H1 (cell line): ENCODE measurements around the gene MDM4. TPM values are rescaled to one million over a fixed set of nuclear protein-coding genes. Genes with fewer than 3 reads are reported as not detected.

Source experiments
- CTCF ChIA-PET: fragments of 300-600 bp; sonication (Branson Sonifier 250); formaldehyde crosslinking; loops from one replicate; lab custom pipeline; 2021; ENCODE audit not compliant: partially characterized antibody; lab: Charles Lee
- POLR2A ChIA-PET: fragments of 300-600 bp; sonication (Branson Sonifier 250); formaldehyde crosslinking; loops from one replicate; lab custom pipeline; 2021; ENCODE audit warnings: inconsistent platforms; ENCODE audit not compliant: partially characterized antibody; lab: Charles Lee
- DNase-seq, 2 experiments: peaks; one replicate each; pipeline versions ENCODE4 v3.0.0 to v3.0.0-alpha.2; 2010 to 2022; ENCODE audit warnings: low spot score in 2 of 2, low read depth in 1 of 2, mixed read lengths in 1 of 2
- FAIRE-seq: peaks from 2 replicates; lab custom pipeline; 2011; peaks lifted over from hg19 to GRCh38; lab: Jason Lieb, UNC
- H2AFZ ChIP-seq: 2 replicates; pipeline ENCODE4 v1.8.1; 2012; ENCODE audit warnings: low read length, inconsistent platforms
- H2AK5ac ChIP-seq: 2 replicates; pipeline ENCODE4 v1.6.1; 2013; ENCODE audit warnings: low read depth, low read length
- H2BK120ac ChIP-seq: replicated peaks from 2 replicates; pipeline ENCODE3; 2013; ENCODE audit warnings: low read depth, low read length, inconsistent platforms
- H2BK12ac ChIP-seq: 2 replicates; pipeline ENCODE4 v1.6.1; 2013; ENCODE audit warnings: low read depth, low read length
- H2BK15ac ChIP-seq: 2 replicates; pipeline ENCODE4 v1.6.1; 2013; ENCODE audit warnings: low read length
- H2BK20ac ChIP-seq: 2 replicates; pipeline ENCODE4 v1.6.1; 2013; ENCODE audit warnings: low read length
- H2BK5ac ChIP-seq: 2 replicates; pipeline ENCODE4 v1.6.1; 2013; ENCODE audit warnings: low read depth, low read length
- H3K14ac ChIP-seq: 2 replicates; pipeline ENCODE4 v1.6.1; 2013; ENCODE audit warnings: inconsistent platforms; ENCODE audit not compliant: insufficient read length
- H3K18ac ChIP-seq: 2 replicates; pipeline ENCODE4 v1.6.1; 2013; ENCODE audit warnings: low read length; ENCODE audit errors: extremely low read depth
- H3K23ac ChIP-seq: 2 replicates; pipeline ENCODE4 v1.6.1; 2013; ENCODE audit warnings: inconsistent platforms; ENCODE audit not compliant: insufficient read length
- H3K23me2 ChIP-seq: 2 replicates; pipeline ENCODE4 v1.6.1; 2013; ENCODE audit warnings: low read depth, low read length
- H3K27ac ChIP-seq: 2 replicates; pipeline ENCODE4 v1.6.1; 2011; ENCODE audit warnings: low read depth, low read length, inconsistent platforms
- H3K27me3 ChIP-seq, 4 experiments: replicated peaks in 1 of 4; 1 replicate in 1 of 4; 2 replicates in 3 of 4; pipeline versions ENCODE4 v1.6.1 to v1.8.1; 2011 to 2013; ENCODE audit warnings: low read length in 3 of 4, mild to moderate bottlenecking in 3 of 4, inconsistent platforms in 2 of 4, mixed read lengths in 2 of 4, moderate library complexity in 1 of 4; ENCODE audit not compliant: control insufficient read depth in 3 of 4, insufficient read depth in 3 of 4; ENCODE audit errors: extremely low read depth in 1 of 4
- H3K36me3 ChIP-seq, 4 experiments: 2 replicates each; pipeline versions ENCODE4 v1.6.1 to v1.8.1; 2011 to 2013; ENCODE audit warnings: mild to moderate bottlenecking in 4 of 4, low read length in 3 of 4, moderate library complexity in 2 of 4, control low read depth in 1 of 4, inconsistent platforms in 1 of 4; ENCODE audit not compliant: insufficient read depth in 4 of 4, control insufficient read depth in 2 of 4
- H3K4ac ChIP-seq: replicated peaks from 2 replicates; pipeline ENCODE3; 2013; ENCODE audit warnings: low read length, low read depth, mixed read lengths, inconsistent platforms; ENCODE audit not compliant: insufficient read length
- H3K4me1 ChIP-seq, 4 experiments: replicated peaks in 1 of 4; 1 replicate in 1 of 4; 2 replicates in 3 of 4; pipeline versions ENCODE4 v1.6.1 to v1.8.1; 2011 to 2013; ENCODE audit warnings: low read length in 3 of 4, inconsistent platforms in 2 of 4, mixed read lengths in 1 of 4; ENCODE audit not compliant: insufficient read depth in 4 of 4, control insufficient read depth in 3 of 4
- H3K4me2 ChIP-seq, 2 experiments: 2 replicates each; pipeline versions ENCODE4 v1.6.1 to v1.8.1; 2011 to 2013; ENCODE audit warnings: low read depth in 2 of 2, low read length in 2 of 2, control low read depth in 1 of 2, inconsistent platforms in 1 of 2, mild to moderate bottlenecking in 1 of 2; ENCODE audit not compliant: insufficient read depth in 1 of 2
- H3K4me3 ChIP-seq, 4 experiments: fragments of 200-600, 300-600 bp in 1 of 4; sonication (generic), shearing (Covaris generic), sonication (Bioruptor Twin) in 1 of 4; 2 replicates each; pipeline versions ENCODE4 v1.5.1 to v1.8.1; 2011 to 2016; ENCODE audit warnings: low read length in 4 of 4, low read depth in 3 of 4, control low read depth in 2 of 4, inconsistent platforms in 2 of 4, mild to moderate bottlenecking in 2 of 4, mixed read lengths in 1 of 4, moderate library complexity in 1 of 4; ENCODE audit not compliant: insufficient read depth in 2 of 4; ENCODE audit errors: extremely low read depth in 1 of 4
- H3K56ac ChIP-seq: replicated peaks from 2 replicates; pipeline ENCODE3; 2013; ENCODE audit warnings: low read depth, mild to moderate bottlenecking, mixed read lengths, low read length, inconsistent platforms; ENCODE audit not compliant: insufficient read length
- H3K79me1 ChIP-seq: 2 replicates; pipeline ENCODE4 v1.6.1; 2013; ENCODE audit warnings: low read depth, low read length, control low read depth
- H3K79me2 ChIP-seq, 2 experiments: 2 replicates each; pipeline versions ENCODE4 v1.6.1 to v1.8.1; 2012 to 2013; ENCODE audit warnings: low read length in 2 of 2, mild to moderate bottlenecking in 2 of 2, inconsistent platforms in 1 of 2; ENCODE audit not compliant: insufficient read depth in 2 of 2, control insufficient read depth in 1 of 2
- H3K9ac ChIP-seq, 4 experiments: replicated peaks in 1 of 4; 1 replicate in 1 of 4; 2 replicates in 3 of 4; pipeline versions ENCODE4 v1.6.1 to v1.8.1; 2011 to 2013; ENCODE audit warnings: low read depth in 3 of 4, low read length in 3 of 4, control low read depth in 2 of 4, mild to moderate bottlenecking in 2 of 4, moderate library complexity in 2 of 4, inconsistent platforms in 1 of 4; ENCODE audit errors: extremely low read depth in 1 of 4
- H3K9me3 ChIP-seq, 2 experiments: 2 replicates each; pipeline versions ENCODE4 v1.6.1 to v1.8.1; 2012 to 2013; ENCODE audit warnings: mild to moderate bottlenecking in 2 of 2, moderate library complexity in 2 of 2, control low read depth in 1 of 2, inconsistent platforms in 1 of 2, low read depth in 1 of 2, low read length in 1 of 2, mixed read lengths in 1 of 2; ENCODE audit not compliant: insufficient read depth in 2 of 2
- H4K20me1 ChIP-seq, 2 experiments: replicated peaks in 1 of 2; 2 replicates each; pipeline versions ENCODE3 to v1.8.1; 2011 to 2013; ENCODE audit warnings: inconsistent platforms in 2 of 2, low read length in 2 of 2, mild to moderate bottlenecking in 1 of 2; ENCODE audit not compliant: insufficient read depth in 2 of 2, control insufficient read depth in 1 of 2
- H4K5ac ChIP-seq: 2 replicates; pipeline ENCODE4 v1.6.1; 2013; ENCODE audit warnings: low read length, low read depth, mixed read lengths, inconsistent platforms; ENCODE audit not compliant: insufficient read length
- H4K8ac ChIP-seq: 2 replicates; pipeline ENCODE4 v1.8.0; 2013; ENCODE audit warnings: mild to moderate bottlenecking, moderate library complexity, low read length, inconsistent platforms; ENCODE audit not compliant: insufficient read depth; ENCODE audit errors: extremely low read depth
- H4K91ac ChIP-seq: replicated peaks from 2 replicates; pipeline ENCODE3; 2013; ENCODE audit warnings: low read length, mixed read lengths, inconsistent platforms; ENCODE audit not compliant: insufficient read length
- BCL11A ChIP-seq, 2 experiments: IDR thresholded peaks; one replicate each; pipeline ENCODE4 v1.6.1; 2011; ENCODE audit warnings: low read depth in 2 of 2, low read length in 2 of 2, mild to moderate bottlenecking in 2 of 2
- WGBS, 2 experiments: shearing (Covaris generic) in 1 of 2; methylation state at CpG; one replicate each; pipeline versions ENCODE4 v1.1.6 to v1.1.7; 2013 to 2015; ENCODE audit warnings: low lambda C conversion rate in 2 of 2, mixed read lengths in 2 of 2, inconsistent platforms in 1 of 2, low coverage in 1 of 2, missing lambda C conversion rate in 1 of 2; ENCODE audit not compliant: insufficient replicate concordance in 2 of 2, insufficient coverage in 1 of 2, insufficient read length in 1 of 2; ENCODE audit errors: extremely low coverage in 1 of 2, missing lambda C conversion rate in 1 of 2; 5-methylcytosine and 5-hydroxymethylcytosine counted together
- polyA plus RNA-seq, 7 experiments: library from polyadenylated mRNA; depleted of rRNA in 3 of 7; stranded (reverse) in 5 of 7; unstranded in 2 of 7; fragments of >200 nt in 5 of 7; fragments of 200-250 nt in 2 of 7; gene quantifications; 1 replicate in 5 of 7; 2 replicates in 1 of 7; 4 replicates in 1 of 7; pipeline versions ENCODE4 v1.2.1 to v1.2.3, GENCODE V29; 2011 to 2013; ENCODE audit warnings: missing spikeins in 2 of 7, mixed read lengths in 2 of 7
- total RNA-seq: library from RNA; stranded (reverse); fragmentation: NEBNext Ultra II Directional; extraction: Animal tissue kit (Norgen Biotek cat#: 25700); gene quantifications from 2 replicates; pipeline ENCODE4 v1.2.1, GENCODE V29; 2021

The MDM4 gene
- total and polyA plus RNA-seq, 2 of the 8 experiments (the other 6 are each of a cell fraction or from before 2014, with no cell fraction given), result 10.8 to 84.9 TPM

GRCh38 chr1:204579681-204580080 is 63.5 kb downstream of the MDM4 start:
- 0 out of 2 replicates have a peak overlapping the region, but pooled peaks have one; percentile 46 for H2BK12ac ChIP-seq
- H2BK20ac ChIP-seq, result no peak overlapping the region
- no peak overlapping the region for H4K8ac ChIP-seq
- peaks cover 14 to 37% (median 26%) of the 10 kb centered on the region in 4 experiments for H3K4me1 ChIP-seq
- CTCF ChIA-PET, result interaction anchor here (0.7 to 28.0 kb wide), 11 partner anchors 8 to 317 kb away, joined by 3 to 397 read pairs (median 5); no protein-coding TSS in a partner anchor
- DNase-seq (no peak), FAIRE-seq (no peak)
- no peak overlapping the region for H3K27ac ChIP-seq
- H4K91ac ChIP-seq, result no peak overlapping the region
- POLR2A ChIA-PET, result interaction anchor here (0.7 to 1.3 kb wide), 3 partner anchors 11 to 59 kb away, joined by 4 to 5 read pairs (median 4); no protein-coding TSS in a partner anchor
- no peaks in the 10 kb centered on the region for H3K79me2 ChIP-seq
- H4K5ac ChIP-seq, result no peak overlapping the region
- H3K9me3 ChIP-seq, result no peaks in the 10 kb centered on the region
- H3K56ac ChIP-seq, result no peak overlapping the region
- H2BK120ac ChIP-seq, result no peak overlapping the region
- H3K23ac ChIP-seq, result no peak overlapping the region
- no peak for TF ChIP-seq BCL11A (IDR thresholded peaks at IDR 0.05; ENCODE audit: low read depth in 2 of 2, low read length in 2 of 2)
- H3K9ac ChIP-seq, result no peak overlapping the region
- peaks cover 0 to 4% of the 10 kb centered on the region in 2 experiments for H4K20me1 ChIP-seq
- no peak overlapping the region for H2AK5ac ChIP-seq
- no peak overlapping the region for H2AFZ ChIP-seq
- no peak overlapping the region for H2BK5ac ChIP-seq
- H3K79me1 ChIP-seq, result no peaks in the 10 kb centered on the region
- peaks cover 0 to 12% (median 4%) of the 10 kb centered on the region in 4 experiments; a peak in 3 of 7 replicates for H3K27me3 ChIP-seq
- peak overlapping the region; percentile 18 to 43; a peak in 1 of 4 replicates for H3K4me2 ChIP-seq
- H3K23me2 ChIP-seq, result no peaks in the 10 kb centered on the region
- no peak overlapping the region for H3K14ac ChIP-seq
- H3K36me3 ChIP-seq, result no peaks in the 10 kb centered on the region
- H3K18ac ChIP-seq, result no peak overlapping the region
- H3K4me3 ChIP-seq, result no peak overlapping the region
- H3K4ac ChIP-seq, result no peak overlapping the region
- H2BK15ac ChIP-seq, result no peak overlapping the region
- WGBS, 2 experiments, result 72% methylated on average over 6 of the region's 6 CpGs; no CpG with 5 or more reads in 1 of the 2 experiments
